ENCODE data around the gene OMP.

The OMP gene

DNA sequence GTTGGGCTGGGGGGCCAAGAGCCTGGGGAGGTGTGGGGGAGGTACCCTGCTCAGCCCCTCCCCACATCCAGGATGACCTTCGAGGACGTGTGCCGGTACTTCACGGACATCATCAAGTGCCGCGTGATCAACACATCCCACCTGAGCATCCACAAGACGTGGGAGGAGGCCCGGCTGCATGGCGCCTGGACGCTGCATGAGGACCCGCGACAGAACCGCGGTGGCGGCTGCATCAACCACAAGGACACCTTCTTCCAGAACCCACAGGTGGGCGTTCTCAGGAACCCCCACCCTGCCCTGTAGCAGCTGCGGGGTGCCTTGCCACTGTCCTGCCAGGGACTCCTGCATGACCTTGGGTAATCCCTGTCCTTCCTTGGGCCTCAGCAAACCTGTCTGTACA lies 15.4 kb downstream of the OMP start:
- DNase-seq (ENCODE audit: low read depth in 1 of 2, low spot score in 1 of 2): no peak
- TF ChIP-seq JUND (IDR thresholded peaks at IDR 0.05; ENCODE audit: low read depth): no peak
- in situ Hi-C loops (cut with HindIII; ENCODE audit: low pct_unique_long_range_greater_than_20kb, low sequenced_read_pairs): no loop called here

GRCh38 chr11:77118971-77119370 lies 16.3 kb downstream of the OMP start:
- DNase-seq (ENCODE audit: low read depth in 1 of 2, low spot score in 1 of 2): no peak
- TF ChIP-seq JUND (IDR thresholded peaks at IDR 0.05; ENCODE audit: low read depth): no peak
- in situ Hi-C loops (cut with HindIII; ENCODE audit: low pct_unique_long_range_greater_than_20kb, low sequenced_read_pairs): no loop called here

DNA sequence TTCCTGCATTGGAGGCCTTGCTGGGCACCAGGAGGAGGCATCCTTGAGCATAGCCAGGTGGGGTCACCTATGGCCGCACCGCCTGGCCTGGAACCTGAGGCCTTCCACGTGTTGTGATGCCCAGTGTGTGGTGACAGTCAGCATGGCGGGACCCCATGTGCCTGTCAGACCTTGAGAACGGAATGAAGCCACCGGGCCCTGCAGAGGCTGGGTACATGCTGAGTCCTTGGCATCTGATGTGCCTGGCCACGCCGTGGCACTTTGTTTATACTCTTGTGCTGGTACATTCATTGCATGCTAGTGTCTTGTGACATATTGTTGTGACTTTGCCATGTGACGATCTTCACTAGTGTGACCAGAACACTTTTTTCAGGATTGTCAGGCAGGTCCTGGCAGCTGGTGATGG lies 16.9 kb downstream of the OMP start:
- no peak for DNase-seq (ENCODE audit: low read depth in 1 of 2, low spot score in 1 of 2)
- no peak for TF ChIP-seq JUND (IDR thresholded peaks at IDR 0.05; ENCODE audit: low read depth)
- in situ Hi-C loops (cut with HindIII; ENCODE audit: low pct_unique_long_range_greater_than_20kb, low sequenced_read_pairs): no loop called here

GRCh38 chr11:77120571-77120970 lies 17.9 kb downstream of the OMP start:
- in situ Hi-C loops (cut with HindIII; ENCODE audit: low pct_unique_long_range_greater_than_20kb, low sequenced_read_pairs): no loop called here
- DNase-seq (ENCODE audit: low read depth in 1 of 2, low spot score in 1 of 2): no peak
- TF ChIP-seq JUND (IDR thresholded peaks at IDR 0.05; ENCODE audit: low read depth): no peak

DNA sequence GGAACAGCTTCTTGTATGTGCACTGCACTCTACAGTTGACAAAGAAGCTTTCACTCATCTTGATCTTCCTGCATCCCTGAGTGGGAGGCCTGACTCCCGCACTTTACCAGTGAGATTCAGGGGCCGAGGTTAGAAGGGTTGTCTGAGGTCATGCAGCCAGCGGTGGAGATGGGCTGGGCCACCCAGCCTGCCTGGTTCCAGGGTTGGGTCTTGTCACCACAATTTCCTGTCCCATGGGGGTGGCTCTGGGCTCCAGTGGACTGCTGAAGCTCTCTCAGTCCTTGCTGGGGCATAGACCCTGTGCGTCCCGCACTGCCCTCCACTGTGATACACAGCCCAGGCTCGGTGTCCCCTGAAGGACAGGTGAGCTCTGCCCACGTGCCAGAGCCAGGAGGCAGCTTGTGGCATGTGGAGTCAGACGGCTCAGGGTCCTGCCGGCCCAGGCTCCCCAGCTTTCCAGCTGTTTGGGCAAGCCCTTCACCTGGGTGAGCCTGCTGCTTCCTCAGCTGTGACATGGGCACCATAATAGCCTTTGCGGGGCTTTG lies 18.5 kb downstream of the OMP start:
- in situ Hi-C loops (cut with HindIII; ENCODE audit: low pct_unique_long_range_greater_than_20kb, low sequenced_read_pairs): no loop called here
- TF ChIP-seq JUND (IDR thresholded peaks at IDR 0.05; ENCODE audit: low read depth): no peak
- no peak for DNase-seq (ENCODE audit: low read depth in 1 of 2, low spot score in 1 of 2)

GRCh38 chr11:77121876-77122575 lies 19.4 kb downstream of the OMP start:
- no peak for TF ChIP-seq JUND (IDR thresholded peaks at IDR 0.05; ENCODE audit: low read depth)
- DNase-seq (ENCODE audit: low read depth in 1 of 2, low spot score in 1 of 2): no peak
- in situ Hi-C loops (cut with HindIII; ENCODE audit: low pct_unique_long_range_greater_than_20kb, low sequenced_read_pairs): no loop called here

GRCh38 chr11:77122576-77123212 lies 20.1 kb downstream of the OMP start:
- in situ Hi-C loops (cut with HindIII; ENCODE audit: low pct_unique_long_range_greater_than_20kb, low sequenced_read_pairs): no loop called here
- DNase-seq (ENCODE audit: low read depth in 1 of 2, low spot score in 1 of 2): no peak
- no peak for TF ChIP-seq JUND (IDR thresholded peaks at IDR 0.05; ENCODE audit: low read depth)

- no peak for DNase-seq (ENCODE audit: low read depth in 1 of 2, low spot score in 1 of 2)
- no peak for TF ChIP-seq JUND (IDR thresholded peaks at IDR 0.05; ENCODE audit: low read depth)
- in situ Hi-C loops (cut with HindIII; ENCODE audit: low pct_unique_long_range_greater_than_20kb, low sequenced_read_pairs): no loop called here
These were observed 21.0 kb downstream of the OMP start for GRCh38 chr11:77123591-77123990.

DNA sequence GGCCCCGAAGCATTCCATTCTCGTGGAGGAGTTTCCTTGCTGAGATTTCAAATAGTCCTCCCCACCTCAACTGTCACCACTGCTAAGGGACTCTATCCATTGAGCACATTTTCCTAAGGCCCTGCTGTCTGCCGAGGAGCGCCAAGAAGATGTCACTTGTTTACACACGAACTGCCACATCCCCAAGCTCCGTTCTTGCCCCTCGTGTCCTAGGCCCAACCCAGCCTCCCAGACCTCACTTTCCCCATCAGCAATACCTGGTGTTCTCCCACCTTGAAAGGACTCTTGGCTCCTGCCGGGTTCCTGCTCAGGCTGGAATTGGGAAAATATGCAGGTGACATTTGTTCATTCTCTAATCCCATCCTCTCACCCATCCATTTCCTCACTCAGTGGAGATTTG lies 21.4 kb downstream of the OMP start:
- no peak for DNase-seq (ENCODE audit: low read depth in 1 of 2, low spot score in 1 of 2)
- in situ Hi-C loops (cut with HindIII; ENCODE audit: low pct_unique_long_range_greater_than_20kb, low sequenced_read_pairs): no loop called here
- no peak for TF ChIP-seq JUND (IDR thresholded peaks at IDR 0.05; ENCODE audit: low read depth)

GRCh38 chr11:77124488-77124887 lies 21.8 kb downstream of the OMP start:
- no peak for DNase-seq (ENCODE audit: low read depth in 1 of 2, low spot score in 1 of 2)
- no peak for TF ChIP-seq JUND (IDR thresholded peaks at IDR 0.05; ENCODE audit: low read depth)
- in situ Hi-C loops (cut with HindIII; ENCODE audit: low pct_unique_long_range_greater_than_20kb, low sequenced_read_pairs): no loop called here

- in situ Hi-C loops (cut with HindIII; ENCODE audit: low pct_unique_long_range_greater_than_20kb, low sequenced_read_pairs): no loop called here
- TF ChIP-seq JUND (IDR thresholded peaks at IDR 0.05; ENCODE audit: low read depth): no peak
These were observed 22.6 kb downstream of the OMP start for GRCh38 chr11:77125191-77125590.

DNA sequence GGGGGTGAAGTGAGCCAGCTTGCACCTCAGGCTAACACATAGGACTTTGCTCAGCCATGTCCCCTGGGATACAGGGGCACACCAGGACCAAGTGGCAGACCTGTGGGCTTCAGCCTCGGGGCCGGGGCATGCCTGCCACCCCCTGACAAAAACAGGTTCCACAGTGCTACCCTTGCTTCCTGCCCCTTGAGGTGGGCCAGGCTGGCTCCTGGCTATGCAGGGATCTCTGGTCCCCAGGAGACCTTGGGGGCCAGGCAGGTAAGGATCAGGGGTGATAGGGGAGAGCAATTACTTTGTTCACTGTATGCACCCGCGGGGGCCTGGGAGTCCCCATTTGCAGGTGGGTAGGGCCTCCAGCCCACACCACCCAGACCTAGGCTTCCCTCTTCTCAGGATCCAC lies 23.1 kb downstream of the OMP start:
- no peak for TF ChIP-seq JUND (IDR thresholded peaks at IDR 0.05; ENCODE audit: low read depth)
- in situ Hi-C loops (cut with HindIII; ENCODE audit: low pct_unique_long_range_greater_than_20kb, low sequenced_read_pairs): no loop called here
- no peak for DNase-seq (ENCODE audit: low read depth in 1 of 2, low spot score in 1 of 2)

More at GRCh38 chr11:77125191-77125590, 22.6 kb downstream of the OMP start:
- no peak for DNase-seq (ENCODE audit: low read depth in 1 of 2, low spot score in 1 of 2)

- in situ Hi-C loops (cut with HindIII; ENCODE audit: low pct_unique_long_range_greater_than_20kb, low sequenced_read_pairs): no loop called here
- TF ChIP-seq JUND (IDR thresholded peaks at IDR 0.05; ENCODE audit: low read depth): no peak
- DNase-seq (ENCODE audit: low read depth in 1 of 2, low spot score in 1 of 2): no peak
These were observed 23.6 kb downstream of the OMP start for GRCh38 chr11:77126156-77126775.

Data from T47D (cell line).